HepG2 (cell line): ENCODE results near the gene TRIM37. TPM values are rescaled to one million over a fixed set of nuclear protein-coding genes. Genes with fewer than 3 reads are reported as not detected.

Experiments used
- GTF2F1 ChIP-seq: fragments of 150-350 bp; IDR thresholded peaks from 2 replicates; pipeline ENCODE4 v1.6.1; 2014; ENCODE audit warnings: low read length
- GZF1 ChIP-seq: sonication (generic); formaldehyde crosslinking; IDR thresholded peaks from 2 replicates; pipeline ENCODE4 v1.5.1; 2020; ENCODE audit warnings: mild to moderate bottlenecking, missing genetic modification reagents
- HDAC6 ChIP-seq: fragments of 200-600 bp; sonication (generic); IDR thresholded peaks from 2 replicates; pipeline ENCODE4 v1.7.0; 2017; ENCODE audit warnings: mild to moderate bottlenecking, antibody characterized with exemption, low read length, low read depth
- KDM2A ChIP-seq: sonication (generic); formaldehyde crosslinking; IDR thresholded peaks from 2 replicates; pipeline ENCODE4 v1.4.0; 2020; ENCODE audit warnings: low read depth, missing genetic modification reagents, borderline replicate concordance
- MTERF4 ChIP-seq: sonication (generic); formaldehyde crosslinking; IDR thresholded peaks from 2 replicates; pipeline ENCODE4 v1.8.0; 2023; ENCODE audit warnings: mild to moderate bottlenecking, missing genetic modification reagents
- PHF8 ChIP-seq: sonication (generic); formaldehyde crosslinking; IDR thresholded peaks from 2 replicates; pipeline ENCODE4 v1.5.0; 2020; ENCODE audit warnings: missing genetic modification reagents
- RAD51 ChIP-seq: fragments of 450-650 bp; IDR thresholded peaks from 2 replicates; pipeline ENCODE4 v1.6.1; 2016; ENCODE audit warnings: borderline replicate concordance
- RORA ChIP-seq: sonication (generic); formaldehyde crosslinking; IDR thresholded peaks from 2 replicates; pipeline ENCODE4 v1.5.0; 2020; ENCODE audit warnings: mild to moderate bottlenecking, missing genetic modification reagents, moderate library complexity
- SMARCC2 ChIP-seq: fragments of 450-650 bp; IDR thresholded peaks from 2 replicates; pipeline ENCODE4 v1.6.1; 2017; ENCODE audit warnings: antibody characterized with exemption, mild to moderate bottlenecking
- SNAI1 ChIP-seq: sonication (generic); formaldehyde crosslinking; IDR thresholded peaks from 2 replicates; pipeline ENCODE4 v1.5.0; 2020; ENCODE audit warnings: mild to moderate bottlenecking, missing genetic modification reagents, borderline replicate concordance
- SP2 ChIP-seq: sonication (generic); formaldehyde crosslinking; IDR thresholded peaks from 2 replicates; pipeline ENCODE4 v1.5.1; 2020; ENCODE audit warnings: mild to moderate bottlenecking, missing genetic modification reagents
- SRF ChIP-seq: IDR thresholded peaks from 2 replicates; pipeline ENCODE4 v1.6.1; 2011; ENCODE audit warnings: mild to moderate bottlenecking, low read depth, low read length, moderate library complexity
- STAG1 ChIP-seq: sonication (generic); formaldehyde crosslinking; IDR thresholded peaks from 2 replicates; pipeline ENCODE4 v1.4.0; 2020; ENCODE audit warnings: missing genetic modification reagents
- THAP9 ChIP-seq: sonication (generic); formaldehyde crosslinking; IDR thresholded peaks from 2 replicates; pipeline ENCODE4; 2020; ENCODE audit warnings: missing genetic modification reagents, mild to moderate bottlenecking, borderline replicate concordance
- TOPORS ChIP-seq: sonication (generic); formaldehyde crosslinking; IDR thresholded peaks from 2 replicates; pipeline ENCODE4 v1.8.0; 2023; ENCODE audit warnings: mild to moderate bottlenecking, missing genetic modification reagents
- ZNF12 ChIP-seq: sonication (generic); formaldehyde crosslinking; IDR thresholded peaks from 2 replicates; pipeline ENCODE4 v1.5.0; 2020; ENCODE audit warnings: missing genetic modification reagents
- ZNF136 ChIP-seq: sonication (generic); formaldehyde crosslinking; IDR thresholded peaks from 2 replicates; pipeline ENCODE4 v1.8.1; 2022; ENCODE audit warnings: low read depth, mild to moderate bottlenecking, moderate library complexity, missing genetic modification reagents
- ZNF224 ChIP-seq: sonication (generic); formaldehyde crosslinking; IDR thresholded peaks from 2 replicates; pipeline ENCODE4 v1.5.0; 2020; ENCODE audit warnings: mild to moderate bottlenecking, missing genetic modification reagents
- ZNF253 ChIP-seq: sonication (generic); formaldehyde crosslinking; IDR thresholded peaks from 2 replicates; pipeline ENCODE4 v1.8.0; 2022; ENCODE audit warnings: mild to moderate bottlenecking, missing genetic modification reagents, borderline replicate concordance
- ZNF598 ChIP-seq: sonication (generic); formaldehyde crosslinking; IDR thresholded peaks from 2 replicates; pipeline ENCODE4 v1.5.1; 2020; ENCODE audit warnings: mild to moderate bottlenecking, missing genetic modification reagents, borderline replicate concordance
- ZNF639 ChIP-seq: conservative IDR thresholded peaks from 2 replicates; pipeline ENCODE4 v1.6.1; 2018; ENCODE audit warnings: missing genetic modification reagents
- ZNF770 ChIP-seq: sonication (generic); formaldehyde crosslinking; IDR thresholded peaks from 2 replicates; pipeline ENCODE4 v1.5.0; 2020; ENCODE audit warnings: mild to moderate bottlenecking, missing genetic modification reagents
- ZNF784 ChIP-seq: sonication (generic); formaldehyde crosslinking; IDR thresholded peaks from 2 replicates; pipeline ENCODE4 v1.5.1; 2020; ENCODE audit warnings: missing genetic modification reagents, mild to moderate bottlenecking, borderline replicate concordance
- polyA plus RNA-seq, 8 experiments: library from polyadenylated mRNA; depleted of rRNA in 3 of 8; stranded (reverse) in 7 of 8; unstranded in 1 of 8; fragments of >200 nt; fragmentation: Illumina TruSeq in 4 of 8; extraction: Trizol in 4 of 8; gene quantifications; 2 replicates each; pipeline versions ENCODE4 v1.2.1 to v1.2.3, GENCODE V29; 2011 to 2016; ENCODE audit warnings: low read depth in 4 of 8, missing spikeins in 1 of 8, mixed read lengths in 1 of 8; ENCODE audit not compliant: insufficient read depth in 1 of 8
- total RNA-seq, 5 experiments: library from RNA; depleted of rRNA; stranded (reverse); fragments of >200 nt; fragmentation: Illumina TruSeq; extraction: Trizol; gene quantifications; 2 replicates each; pipeline ENCODE4 v1.2.3, GENCODE V29; 2016; ENCODE audit warnings: low read depth in 1 of 5

The TRIM37 gene
- total and polyA plus RNA-seq, 2 of the 13 experiments (the other 11 are each of a cell fraction or from before 2014, with no cell fraction given): 12.4 to 39.1 TPM

- TF ChIP-seq THAP9 (CRISPR knock-in tag) (no peak), SMARCC2 (no peak), ZNF136 (no peak), SP2 (CRISPR knock-in tag) (peak; percentile 83), RAD51 (no peak), ZNF253 (CRISPR knock-in tag) (peak; percentile 94), STAG1 (CRISPR knock-in tag) (no peak), PHF8 (CRISPR knock-in tag) (peak; percentile 33; the same call in 1 of the 2 replicates), GTF2F1 (no peak), GZF1 (CRISPR knock-in tag) (no peak), HDAC6 (no peak), RORA (CRISPR knock-in tag) (no peak), ZNF224 (CRISPR knock-in tag) (no peak), KDM2A (no peak), SNAI1 (CRISPR knock-in tag) (no peak), ZNF12 (no peak), MTERF4 (CRISPR knock-in tag) (no peak), ZNF770 (CRISPR knock-in tag) (no peak), SRF (no peak), ZNF784 (CRISPR knock-in tag) (no peak), ZNF598 (CRISPR knock-in tag) (no peak), TOPORS (CRISPR knock-in tag) (peak; percentile 12; the same call in 1 of the 2 replicates), ZNF639 (CRISPR knock-in tag) (no peak)
Measured at GRCh38 chr17:59155439-59156177, 48.9 kb upstream of the TRIM37 start, which contains the start of gene PRR11 (continued).
